Suprapubic skin (tissue), 4 donors: Measurements from ENCODE around the gene SIRT7. TPM values are rescaled to one million over a fixed set of nuclear protein-coding genes. Genes with fewer than 3 reads are reported as not detected.

Source experiments
- DNase-seq, 2 donors: peaks; one replicate each; pipeline ENCODE4 v3.0.0-alpha.2; 2019; ENCODE audit warnings: low spot score in 2 of 2
- H3K27ac ChIP-seq: fragments of 200-600 bp; sonication (generic); one replicate; pipeline ENCODE4 v1.5.1; 2019
- H3K27me3 ChIP-seq: fragments of 200-600 bp; sonication (generic); one replicate; pipeline ENCODE4 v1.5.1; 2019
- H3K36me3 ChIP-seq: fragments of 200-600 bp; sonication (generic); one replicate; pipeline ENCODE4 v1.5.1; 2019
- H3K4me1 ChIP-seq: fragments of 200-600 bp; sonication (generic); one replicate; pipeline ENCODE4 v1.5.1; 2019
- H3K4me3 ChIP-seq: fragments of 200-600 bp; sonication (generic); one replicate; pipeline ENCODE4 v1.5.1; 2019; ENCODE audit warnings: mild to moderate bottlenecking
- H3K9me3 ChIP-seq: fragments of 200-600 bp; sonication (generic); one replicate; pipeline ENCODE4 v1.5.1; 2019
- CTCF ChIP-seq, 2 donors: fragments of 200-600 bp in 1 of 2; fragments of 450-650 bp in 1 of 2; sonication (generic) in 1 of 2; IDR thresholded peaks; one replicate each; pipeline ENCODE4 v1.5.1; 2016 to 2019; ENCODE audit warnings: antibody characterized with exemption in 2 of 2, mild to moderate bottlenecking in 1 of 2, moderate library complexity in 1 of 2
- EP300 ChIP-seq: sonication (generic); formaldehyde crosslinking; IDR thresholded peaks from one replicate; pipeline ENCODE4 v1.6.1; 2017; ENCODE audit warnings: antibody characterized with exemption
- POLR2A ChIP-seq, 2 donors: fragments of 450-650 bp; IDR thresholded peaks; one replicate each; pipeline ENCODE4 v1.6.1; 2017; ENCODE audit warnings: antibody characterized with exemption in 2 of 2, mild to moderate bottlenecking in 2 of 2, moderate library complexity in 2 of 2
- POLR2AphosphoS5 ChIP-seq, 3 donors: sonication (generic); formaldehyde crosslinking; IDR thresholded peaks; one replicate each; pipeline ENCODE4 v1.6.1; 2017; ENCODE audit warnings: antibody characterized with exemption in 3 of 3
- WGBS: methylation state at CpG from one replicate; pipeline ENCODE4 v1.1.5; 2018; 5-methylcytosine and 5-hydroxymethylcytosine counted together
- total RNA-seq, 4 donors: library from RNA; depleted of rRNA; stranded (reverse); fragments of >200 nt; gene quantifications; one replicate each; pipeline ENCODE4 v1.1.0, GENCODE V29; 2016

The SIRT7 gene
- total RNA-seq, 4 donors from 2014 or later, result 30.7 to 52.4 (median 38.9) TPM

GRCh38 chr17:81916234-81917001 is 1.6 kb downstream of the SIRT7 start:
- Histone ChIP-seq H3K27ac (peak overlapping the region; percentile 85), H3K36me3 (peaks cover 51% of the 10 kb centered on the region), H3K4me3 (peak overlapping the region; percentile 97), H3K9me3 (no peaks in the 10 kb centered on the region), H3K27me3 (no peaks in the 10 kb centered on the region), H3K4me1 (peaks cover 56% of the 10 kb centered on the region)
- TF ChIP-seq POLR2AphosphoS5 (IDR thresholded peaks at IDR 0.05) (no peak), POLR2A (IDR thresholded peaks at IDR 0.05) (no peak), CTCF (IDR thresholded peaks at IDR 0.05) (no peak), EP300 (no peak)
- DNase-seq, result no peak
- 70% methylated on average over 21 of the region's 21 CpGs for WGBS

- no peak overlapping the region for H3K27ac ChIP-seq
- no peak overlapping the region for H3K4me3 ChIP-seq
- peaks cover 55% of the 10 kb centered on the region for H3K4me1 ChIP-seq
- 82% methylated on average over 3 of the region's 12 CpGs for WGBS
- peaks cover 43% of the 10 kb centered on the region for H3K36me3 ChIP-seq
- H3K27me3 ChIP-seq, result no peaks in the 10 kb centered on the region
- no peak for DNase-seq
- no peaks in the 10 kb centered on the region for H3K9me3 ChIP-seq
- TF ChIP-seq POLR2AphosphoS5 (IDR thresholded peaks at IDR 0.05) (no peak), EP300 (no peak), POLR2A (IDR thresholded peaks at IDR 0.05) (no peak), CTCF (IDR thresholded peaks at IDR 0.05) (no peak)
These were observed 2.6 kb downstream of the SIRT7 start for GRCh38 chr17:81915331-81915730.

- no peak for TF ChIP-seq EP300
- TF ChIP-seq CTCF (IDR thresholded peaks at IDR 0.05), result no peak
- no peak for TF ChIP-seq POLR2A (IDR thresholded peaks at IDR 0.05)
- no peak for TF ChIP-seq POLR2AphosphoS5 (IDR thresholded peaks at IDR 0.05)
- H3K27ac ChIP-seq, result no peak overlapping the region
- no peaks in the 10 kb centered on the region for H3K27me3 ChIP-seq
- no peak overlapping the region for H3K4me3 ChIP-seq
- H3K36me3 ChIP-seq, result peaks cover 38% of the 10 kb centered on the region
- WGBS, result 97% methylated on average over 25 of the region's 36 CpGs
- no peaks in the 10 kb centered on the region for H3K9me3 ChIP-seq
- peaks cover 61% of the 10 kb centered on the region for H3K4me1 ChIP-seq
- no peak for DNase-seq
These were observed 3.7 kb downstream of the SIRT7 start for GRCh38 chr17:81914103-81914850.

DNA sequence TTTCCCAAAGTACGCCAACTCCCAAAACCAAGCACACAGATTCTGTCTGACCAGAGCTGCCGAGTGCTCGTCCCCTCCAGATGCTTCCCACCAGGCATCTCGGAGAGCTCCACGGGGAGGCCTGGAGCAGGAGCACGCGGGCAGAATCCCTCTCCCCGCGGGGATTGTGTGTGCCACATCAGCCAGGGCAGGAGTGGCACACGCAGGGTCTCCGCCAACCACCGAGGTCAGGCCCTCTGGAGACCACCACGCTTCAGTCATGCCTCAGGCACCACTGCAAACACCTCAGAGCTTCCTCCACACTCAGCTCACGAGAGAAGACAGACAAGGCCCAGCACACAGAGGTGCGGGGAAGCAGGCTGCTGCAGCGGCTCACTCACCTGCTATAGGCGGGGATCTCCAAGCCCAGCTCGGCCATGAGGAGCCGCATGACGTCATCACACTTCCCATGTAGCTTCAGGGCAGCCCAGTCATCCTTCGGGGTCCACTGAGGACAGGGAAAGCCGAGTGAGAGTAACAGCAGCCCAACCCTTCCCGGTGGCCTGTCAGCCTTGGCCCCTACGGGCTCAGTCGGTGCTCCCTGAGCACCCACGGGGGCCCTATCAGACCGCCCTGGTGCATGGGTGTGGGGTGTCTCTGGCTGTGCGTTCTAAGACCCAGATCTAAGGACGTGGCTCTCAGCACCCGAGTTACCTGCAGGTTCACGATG is 4.4 kb downstream of the SIRT7 start:
- Histone ChIP-seq H3K4me3 (no peak overlapping the region), H3K36me3 (peaks cover 39% of the 10 kb centered on the region), H3K27ac (no peak overlapping the region), H3K4me1 (peaks cover 54% of the 10 kb centered on the region), H3K27me3 (no peaks in the 10 kb centered on the region), H3K9me3 (no peaks in the 10 kb centered on the region)
- 95% methylated on average over 14 of the region's 31 CpGs for WGBS
- no peak for DNase-seq
- TF ChIP-seq POLR2AphosphoS5 (IDR thresholded peaks at IDR 0.05), result no peak
- TF ChIP-seq EP300, result no peak
- no peak for TF ChIP-seq CTCF (IDR thresholded peaks at IDR 0.05)
- no peak for TF ChIP-seq POLR2A (IDR thresholded peaks at IDR 0.05)
